HepG2 (cell line): ENCODE measurements around the gene TPM2. TPM values are rescaled to one million over a fixed set of nuclear protein-coding genes. Genes with fewer than 3 reads are reported as not detected.

ENCODE experiments used
- ATAC-seq: fragments of 200-7000 bp; cut with Tn5 transposase; 3 replicates; pipeline ENCODE4 v1.9.1; 2020; ENCODE audit warnings: mild to moderate bottlenecking, moderate library complexity
- BruUV-seq: library from RNA; stranded (reverse); fragments of 400-500 nt; replicated peaks from 2 replicates; lab custom pipeline; 2021; lab: Mats Ljungman, UMichigan
- CTCF ChIA-PET: fragments of 300-600 bp; formaldehyde crosslinking; extraction: SDS; loops from one replicate; lab custom pipeline; 2021; ENCODE audit warnings: low total read pairs, inconsistent platforms, low intra/inter-chr PET ratio; lab: Yijun Ruan, JAX
- POLR2A ChIA-PET: fragments of 350-600 bp; sonication (Branson Sonifier 250); formaldehyde crosslinking; loops from one replicate; lab custom pipeline; 2020; ENCODE audit warnings: antibody characterized with exemption, inconsistent platforms; lab: Yijun Ruan, JAX
- DNase-seq: peaks from one replicate; pipeline ENCODE4 v3.0.0-alpha.2; 2015; ENCODE audit warnings: low spot score
- FAIRE-seq: peaks from 3 replicates; lab custom pipeline; 2011; peaks lifted over from hg19 to GRCh38; lab: Jason Lieb, UNC
- H2AFZ ChIP-seq: one replicate; pipeline ENCODE4 v1.6.1; 2011; ENCODE audit warnings: low read length, inconsistent platforms
- H3K27ac ChIP-seq: fragments of 300-600 bp; 3 replicates; pipeline ENCODE4 v1.8.0; 2011; ENCODE audit warnings: mixed run types, mild to moderate bottlenecking, mixed read lengths, low read length, inconsistent platforms; ENCODE audit not compliant: insufficient read depth; ENCODE audit errors: extremely low read length
- H3K27me3 ChIP-seq, 2 experiments: fragments of 200-600 bp in 1 of 2; 2 replicates in 1 of 2; 3 replicates in 1 of 2; pipeline versions ENCODE4 v1.6.0 to v1.8.0; 2011; ENCODE audit warnings: low read length in 2 of 2, mild to moderate bottlenecking in 2 of 2, moderate library complexity in 2 of 2, inconsistent platforms in 1 of 2; ENCODE audit not compliant: insufficient read depth in 2 of 2, control insufficient read depth in 1 of 2
- H3K36me3 ChIP-seq, 2 experiments: fragments of 200-600 bp in 1 of 2; replicated peaks in 1 of 2; 2 replicates in 1 of 2; 3 replicates in 1 of 2; pipeline versions ENCODE4 v1.5.1 to v1.8.0; 2011; ENCODE audit warnings: low read length in 2 of 2, inconsistent platforms in 1 of 2; ENCODE audit not compliant: insufficient read depth in 2 of 2, control insufficient read depth in 1 of 2
- H3K4me1 ChIP-seq: 2 replicates; pipeline ENCODE4 v1.5.1; 2012; ENCODE audit warnings: low read length, inconsistent platforms; ENCODE audit not compliant: insufficient read depth
- H3K4me2 ChIP-seq: 2 replicates; pipeline ENCODE4 v1.6.0; 2011; ENCODE audit warnings: low read depth, low read length, inconsistent platforms
- H3K4me3 ChIP-seq, 3 experiments: fragments of 200-600 bp in 1 of 3; sonication (generic), shearing (Covaris generic) in 1 of 3; replicated peaks in 1 of 3; 2 replicates each; pipeline ENCODE4 v1.5.1; 2011 to 2016; ENCODE audit warnings: low read length in 3 of 3, inconsistent platforms in 2 of 3, low read depth in 2 of 3, mild to moderate bottlenecking in 2 of 3, control low read depth in 1 of 3, mixed read lengths in 1 of 3; ENCODE audit not compliant: insufficient read depth in 1 of 3
- H3K79me2 ChIP-seq: one replicate; pipeline ENCODE4 v1.6.1; 2011; ENCODE audit warnings: low read length, inconsistent platforms; ENCODE audit not compliant: insufficient read depth
- H3K9ac ChIP-seq: 2 replicates; pipeline ENCODE4 v1.6.0; 2011; ENCODE audit warnings: mild to moderate bottlenecking, low read depth, low read length, inconsistent platforms; ENCODE audit not compliant: insufficient read depth
- H3K9me3 ChIP-seq: 2 replicates; pipeline ENCODE4 v1.5.1; 2012; ENCODE audit warnings: mild to moderate bottlenecking, low read length
- H4K20me1 ChIP-seq: 2 replicates; pipeline ENCODE4 v1.6.0; 2011; ENCODE audit warnings: inconsistent platforms, mild to moderate bottlenecking, low read length, moderate library complexity; ENCODE audit not compliant: insufficient read depth
- FOSL1 ChIP-seq: sonication (generic); formaldehyde crosslinking; IDR thresholded peaks from 2 replicates; pipeline ENCODE4 v1.9.0; 2021; ENCODE audit warnings: missing genetic modification reagents, borderline replicate concordance
- NFAT5 ChIP-seq: sonication (generic); formaldehyde crosslinking; IDR thresholded peaks from 2 replicates; pipeline ENCODE4 v1.4.0; 2020; ENCODE audit warnings: missing genetic modification reagents
- POLR2AphosphoS2 ChIP-seq: IDR thresholded peaks from 2 replicates; pipeline ENCODE4 v1.6.1; 2011; ENCODE audit warnings: low read depth, low read length, improper control_type of control experiment
- RBFOX2 ChIP-seq: fragments of 200-400 bp; formaldehyde crosslinking; IDR thresholded peaks from 2 replicates; pipeline ENCODE4 v1.6.1; 2017; ENCODE audit warnings: low read depth, mild to moderate bottlenecking, low read length
- ZBTB42 ChIP-seq: sonication (generic); formaldehyde crosslinking; IDR thresholded peaks from 2 replicates; pipeline ENCODE4 v1.5.0; 2020; ENCODE audit warnings: mild to moderate bottlenecking, missing genetic modification reagents
- ZNF646 ChIP-seq: sonication (generic); formaldehyde crosslinking; IDR thresholded peaks from 2 replicates; pipeline ENCODE4 v1.9.0; 2021; ENCODE audit warnings: mild to moderate bottlenecking, missing genetic modification reagents
- ZNF770 ChIP-seq: sonication (generic); formaldehyde crosslinking; IDR thresholded peaks from 2 replicates; pipeline ENCODE4 v1.5.0; 2020; ENCODE audit warnings: mild to moderate bottlenecking, missing genetic modification reagents
- WGBS: methylation state at CpG from one replicate; pipeline ENCODE4 v1.1.6; 2017; ENCODE audit warnings: low lambda C conversion rate; 5-methylcytosine and 5-hydroxymethylcytosine counted together
- in situ Hi-C: cut with HindIII; loops from 2 replicates; pipeline ENCODE4 v1.10.0; 2017; ENCODE audit warnings: low pct_unique_long_range_greater_than_20kb; ENCODE audit not compliant: extremely low pct_ligation_motif_present
- intact Hi-C: fragments of 100-400 bp; cut with micrococcal nuclease; formaldehyde crosslinking; loops from one replicate; pipeline ENCODE4 v1.10.0; 2022; ENCODE audit not compliant: unreplicated experiment
- polyA plus RNA-seq, 8 experiments: library from polyadenylated mRNA; depleted of rRNA in 3 of 8; stranded (reverse) in 7 of 8; unstranded in 1 of 8; fragments of >200 nt; fragmentation: Illumina TruSeq in 4 of 8; extraction: Trizol in 4 of 8; gene quantifications; 2 replicates each; pipeline versions ENCODE4 v1.2.1 to v1.2.3, GENCODE V29; 2011 to 2016; ENCODE audit warnings: low read depth in 4 of 8, missing spikeins in 1 of 8, mixed read lengths in 1 of 8; ENCODE audit not compliant: insufficient read depth in 1 of 8
- total RNA-seq, 5 experiments: library from RNA; depleted of rRNA; stranded (reverse); fragments of >200 nt; fragmentation: Illumina TruSeq; extraction: Trizol; gene quantifications; 2 replicates each; pipeline ENCODE4 v1.2.3, GENCODE V29; 2016; ENCODE audit warnings: low read depth in 1 of 5
- TF ChIP-seq, protein P1 (sequence below): sonication (generic); formaldehyde crosslinking; IDR thresholded peaks from 2 replicates; pipeline ENCODE4 v1.5.0; 2020; ENCODE audit warnings: missing genetic modification reagents, mild to moderate bottlenecking, borderline replicate concordance

Gene TPM2
- total and polyA plus RNA-seq, 2 of the 13 experiments (the other 11 are each of a cell fraction or from before 2014, with no cell fraction given): 3.1 to 10.7 TPM

DNA sequence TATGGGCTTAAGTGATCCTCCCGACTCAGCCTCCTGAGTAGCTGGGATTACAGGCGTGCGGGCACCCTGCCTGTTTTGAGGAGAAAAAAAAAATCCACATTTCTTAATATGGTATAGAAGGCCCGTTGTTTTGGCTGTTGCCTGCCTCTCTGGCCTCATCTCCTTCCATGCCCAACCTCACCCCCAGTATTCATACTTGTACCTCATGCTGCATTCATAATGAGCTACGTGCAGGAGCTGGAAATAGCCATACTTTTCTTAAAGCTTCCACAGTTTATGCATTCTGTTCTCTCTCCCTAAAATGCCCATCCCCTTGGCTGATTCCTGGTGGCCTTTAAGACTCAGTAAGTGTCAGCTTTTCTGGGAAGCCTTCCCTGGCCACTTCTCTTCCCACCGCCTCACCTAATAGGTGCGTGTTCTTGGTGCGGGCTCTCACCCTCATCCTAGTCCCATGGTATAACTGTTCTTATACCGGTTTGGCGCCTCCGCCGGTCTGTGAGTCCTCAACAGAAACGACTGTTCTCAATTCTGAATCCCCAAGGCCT, 2.1 kb upstream of the TPM2 start:
- ChIA-PET CTCF (no interaction called here), POLR2A (interaction anchor here (1.0 to 6.1 kb wide), 10 partner anchors 23 to 530 kb away, joined by 3 to 68 read pairs (median 11); partner anchors contain the start of genes ARHGEF39, CCDC107, CREB3 and GBA2)
- BruUV-seq: no TSS peak
- whole genome bisulfite sequencing: 87% methylated on average over 13 of the region's 13 CpGs
- Histone ChIP-seq H4K20me1 (no peaks in the 10 kb centered on the region), H3K4me3 (no peak overlapping the region), H3K36me3 (0 out of 5 replicates have a peak, but pooled peaks cover 0 to 1% of the 10 kb centered on the region in 2 experiments), H3K27me3 (no peaks in the 10 kb centered on the region), H3K9me3 (no peaks in the 10 kb centered on the region), H3K4me1 (peaks cover 61% of the 10 kb centered on the region), H3K4me2 (no peak overlapping the region), H3K79me2 (no peaks in the 10 kb centered on the region), H2AFZ (no peak overlapping the region), H3K9ac (no peak overlapping the region), H3K27ac (no peak overlapping the region)
- in situ Hi-C loops: no loop called here
- FAIRE-seq (no peak), ATAC-seq (no peak), DNase-seq (no peak)
- intact Hi-C loops: loop anchor here (1.0 to 10.0 kb wide), 2 partner anchors 23 to 47 kb away; no protein-coding TSS in a partner anchor
- TF ChIP-seq ZNF770 (CRISPR knock-in tag) (no peak), FOSL1 (CRISPR knock-in tag) (no peak), ZNF646 (no peak), RBFOX2 (no peak), POLR2AphosphoS2 (no peak), ZBTB42 (CRISPR knock-in tag) (no peak), NFAT5 (no peak)
- TF ChIP-seq, protein P1, sequence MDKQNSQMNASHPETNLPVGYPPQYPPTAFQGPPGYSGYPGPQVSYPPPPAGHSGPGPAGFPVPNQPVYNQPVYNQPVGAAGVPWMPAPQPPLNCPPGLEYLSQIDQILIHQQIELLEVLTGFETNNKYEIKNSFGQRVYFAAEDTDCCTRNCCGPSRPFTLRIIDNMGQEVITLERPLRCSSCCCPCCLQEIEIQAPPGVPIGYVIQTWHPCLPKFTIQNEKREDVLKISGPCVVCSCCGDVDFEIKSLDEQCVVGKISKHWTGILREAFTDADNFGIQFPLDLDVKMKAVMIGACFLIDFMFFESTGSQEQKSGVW: no peak
